Measurements from ENCODE around the gene ATG4B. TPM values are rescaled to one million over a fixed set of nuclear protein-coding genes. Genes with fewer than 3 reads are reported as not detected.

Gene ATG4B
- total and polyA plus RNA-seq, 9 of the 15 experiments (the other 6 are each of a cell fraction or from before 2014, with no cell fraction given), result 5.9 to 58.8 (median 35.6) TPM

DNA sequence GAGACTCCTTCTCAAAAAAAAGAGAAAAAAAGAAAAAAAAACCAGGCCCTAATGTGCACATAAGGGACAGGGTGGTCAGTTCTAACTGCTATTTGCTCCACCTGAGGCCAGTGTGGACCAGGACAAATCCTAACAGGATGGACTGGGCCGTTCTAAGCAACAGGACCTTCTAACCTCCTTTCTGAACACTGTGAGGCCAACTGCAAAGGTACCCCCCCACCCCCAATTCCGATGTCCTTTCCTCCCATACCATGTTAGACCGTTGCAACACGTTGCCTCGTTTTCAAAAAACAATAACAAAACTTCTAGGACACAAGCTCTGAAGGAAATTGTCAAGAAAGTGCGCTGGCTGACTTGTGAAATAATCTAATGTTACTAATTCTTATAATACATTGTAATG is 1.7 kb upstream of the ATG4B start:
- ATAC-seq, result peak; percentile 20; the same call in 2 of the 3 replicates
- BruUV-seq (replicated peaks), result TSS peak; percentile 48
- peak overlapping the region; percentile 87 for H3K4me3 ChIP-seq

More for the DNA sequence above, 1.7 kb upstream of the ATG4B start:
- TF ChIP-seq ZNF586 (CRISPR knock-in tag; conservative IDR thresholded peaks at IDR 0.05), result no peak
- TF ChIP-seq, protein P1, sequence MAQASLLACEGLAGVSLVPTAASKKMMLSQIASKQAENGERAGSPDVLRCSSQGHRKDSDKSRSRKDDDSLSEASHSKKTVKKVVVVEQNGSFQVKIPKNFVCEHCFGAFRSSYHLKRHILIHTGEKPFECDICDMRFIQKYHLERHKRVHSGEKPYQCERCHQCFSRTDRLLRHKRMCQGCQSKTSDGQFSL (CRISPR knock-in tag; IDR thresholded peaks at IDR 0.05), result peak; percentile 64; the same call in 1 of the 2 replicates
- TF ChIP-seq, protein P1 (tag; IDR thresholded peaks at IDR 0.05), result no peak
- no peak for TF ChIP-seq POLR2G (IDR thresholded peaks at IDR 0.05; ENCODE audit: low read depth, low read length)
- 0 out of 2 replicates have a peak, but pooled peaks have one; percentile 31 for TF ChIP-seq MYBL2 (IDR thresholded peaks at IDR 0.05; ENCODE audit: low read depth)
- no peak for TF ChIP-seq MYBL2 (CRISPR knock-in tag; IDR thresholded peaks at IDR 0.05; ENCODE audit: borderline replicate concordance)
- TF ChIP-seq ZNF232 (CRISPR knock-in tag; IDR thresholded peaks at IDR 0.05), result no peak
- TF ChIP-seq, protein P2, sequence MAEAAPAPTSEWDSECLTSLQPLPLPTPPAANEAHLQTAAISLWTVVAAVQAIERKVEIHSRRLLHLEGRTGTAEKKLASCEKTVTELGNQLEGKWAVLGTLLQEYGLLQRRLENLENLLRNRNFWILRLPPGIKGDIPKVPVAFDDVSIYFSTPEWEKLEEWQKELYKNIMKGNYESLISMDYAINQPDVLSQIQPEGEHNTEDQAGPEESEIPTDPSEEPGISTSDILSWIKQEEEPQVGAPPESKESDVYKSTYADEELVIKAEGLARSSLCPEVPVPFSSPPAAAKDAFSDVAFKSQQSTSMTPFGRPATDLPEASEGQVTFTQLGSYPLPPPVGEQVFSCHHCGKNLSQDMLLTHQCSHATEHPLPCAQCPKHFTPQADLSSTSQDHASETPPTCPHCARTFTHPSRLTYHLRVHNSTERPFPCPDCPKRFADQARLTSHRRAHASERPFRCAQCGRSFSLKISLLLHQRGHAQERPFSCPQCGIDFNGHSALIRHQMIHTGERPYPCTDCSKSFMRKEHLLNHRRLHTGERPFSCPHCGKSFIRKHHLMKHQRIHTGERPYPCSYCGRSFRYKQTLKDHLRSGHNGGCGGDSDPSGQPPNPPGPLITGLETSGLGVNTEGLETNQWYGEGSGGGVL (CRISPR knock-in tag; IDR thresholded peaks at IDR 0.05), result no peak
- TF ChIP-seq, protein P3, sequence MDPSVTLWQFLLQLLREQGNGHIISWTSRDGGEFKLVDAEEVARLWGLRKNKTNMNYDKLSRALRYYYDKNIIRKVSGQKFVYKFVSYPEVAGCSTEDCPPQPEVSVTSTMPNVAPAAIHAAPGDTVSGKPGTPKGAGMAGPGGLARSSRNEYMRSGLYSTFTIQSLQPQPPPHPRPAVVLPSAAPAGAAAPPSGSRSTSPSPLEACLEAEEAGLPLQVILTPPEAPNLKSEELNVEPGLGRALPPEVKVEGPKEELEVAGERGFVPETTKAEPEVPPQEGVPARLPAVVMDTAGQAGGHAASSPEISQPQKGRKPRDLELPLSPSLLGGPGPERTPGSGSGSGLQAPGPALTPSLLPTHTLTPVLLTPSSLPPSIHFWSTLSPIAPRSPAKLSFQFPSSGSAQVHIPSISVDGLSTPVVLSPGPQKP (CRISPR knock-in tag; IDR thresholded peaks at IDR 0.05), result no peak
- H3K79me2 ChIP-seq (ENCODE audit: control insufficient read depth, insufficient read depth, low read length), result peaks cover 84% of the 10 kb centered on the region
- H3K4me1 ChIP-seq (replicated peaks in 1 of 2; ENCODE audit: control insufficient read depth in 2 of 2, insufficient read depth in 2 of 2, low read length in 2 of 2), result peaks cover 7 to 16% of the 10 kb centered on the region in 2 experiments; a peak in 3 of 5 replicates
- DNase-seq (ENCODE audit: extremely low read depth in 1 of 4, low spot score in 3 of 4), result peak in 2 of 4 experiments; percentile 15 to 31
- in situ Hi-C loops (cut with MboI), result no loop called here
- no peaks in the 10 kb centered on the region; the same call in 1 of the 2 replicates for H3K9me3 ChIP-seq (replicated peaks; ENCODE audit: control insufficient read depth, insufficient read depth, low read depth, low read length)
- peak overlapping the region; percentile 74 for H2AFZ ChIP-seq (ENCODE audit: low read depth, low read length)
- H4K20me1 ChIP-seq (replicated peaks; ENCODE audit: control insufficient read depth, insufficient read depth, low read length), result no peaks in the 10 kb centered on the region
- peak overlapping the region; percentile 79 for H3K27ac ChIP-seq (ENCODE audit: extremely low read depth, low read depth, low read length)
- H3K36me3 ChIP-seq (ENCODE audit: control insufficient read depth, insufficient read depth, low read length), result peaks cover 59% of the 10 kb centered on the region; the same call in 2 of the 3 replicates
- H3K27me3 ChIP-seq (ENCODE audit: control insufficient read depth in 2 of 2, insufficient read depth in 2 of 2, low read length in 2 of 2), result no peaks in the 10 kb centered on the region
- peak overlapping the region; percentile 81 to 88 for H3K9ac ChIP-seq (ENCODE audit: insufficient read depth in 1 of 2, low read depth in 2 of 2, low read length in 2 of 2)
- FAIRE-seq, result peak; percentile 57
- intact Hi-C loops (cut with micrococcal nuclease), result no loop called here
- WGBS (ENCODE audit: insufficient coverage, low coverage, missing lambda C conversion rate), result 3% methylated on average over 4 of the region's 6 CpGs
- CTCF ChIA-PET (ENCODE audit: low intra/inter-chr PET ratio), result no interaction called here
- no peaks in the 10 kb centered on the region for H3K9me1 ChIP-seq (ENCODE audit: control insufficient read depth, insufficient read depth, low read length)
- peak overlapping the region; percentile 89 for H3K4me2 ChIP-seq (ENCODE audit: insufficient read depth, low read length)
- POLR2A ChIA-PET, result interaction anchor here (1.1 kb wide), 1 partner anchor 22 kb away, joined by 3 read pairs; no protein-coding TSS in a partner anchor
